GM19025 (cell line): ENCODE results near the gene PGC.

ENCODE experiments used
- ATAC-seq: cut with Tn5 transposase; IDR thresholded peaks from one replicate; pipeline ENCODE4 v1.9.1; 2021; ENCODE audit warnings: mild to moderate bottlenecking, low read depth, moderate library complexity; ENCODE audit not compliant: unreplicated experiment

PGC gene

GRCh38 chr6:41732591-41733359, 14.4 kb downstream of the PGC start:
- ATAC-seq, result peak; percentile 28

- ATAC-seq, result no peak
Observed at GRCh38 chr6:41732149-41732548, 15.0 kb downstream of the PGC start.

GRCh38 chr6:41731561-41732086, 15.6 kb downstream of the PGC start:
- no peak for ATAC-seq

- ATAC-seq, result no peak
Observed at GRCh38 chr6:41730531-41731436, 16.4 kb downstream of the PGC start.

- ATAC-seq, result no peak
Observed at GRCh38 chr6:41729624-41730023, 17.6 kb downstream of the PGC start.

GRCh38 chr6:41728954-41729353, 18.2 kb downstream of the PGC start:
- no peak for ATAC-seq

GRCh38 chr6:41728073-41728936, 18.9 kb downstream of the PGC start:
- no peak for ATAC-seq

- ATAC-seq, result no peak
Observed at GRCh38 chr6:41727705-41728072, 19.5 kb downstream of the PGC start.

- no peak for ATAC-seq
Observed at GRCh38 chr6:41726876-41727275, 20.3 kb downstream of the PGC start.

GRCh38 chr6:41724586-41725501, 22.4 kb downstream of the PGC start:
- no peak for ATAC-seq

GRCh38 chr6:41724228-41724580, 23.0 kb downstream of the PGC start:
- ATAC-seq, result no peak

GRCh38 chr6:41723530-41724227, 23.5 kb downstream of the PGC start:
- ATAC-seq, result peak; percentile 68

GRCh38 chr6:41722969-41723529, 24.1 kb downstream of the PGC start:
- ATAC-seq, result no peak

GRCh38 chr6:41721414-41721813, 25.8 kb downstream of the PGC start:
- ATAC-seq, result no peak

- ATAC-seq, result no peak
Observed at GRCh38 chr6:41720783-41721182, 26.4 kb downstream of the PGC start.

- peak; percentile 33 for ATAC-seq
Observed at GRCh38 chr6:41720262-41720620, 27.0 kb downstream of the PGC start.

- no peak for ATAC-seq
Observed at GRCh38 chr6:41719436-41720261, 27.5 kb downstream of the PGC start.

- no peak for ATAC-seq
Observed at GRCh38 chr6:41718828-41719227, 28.4 kb downstream of the PGC start.
